Upper lobe of right lung (tissue), 1 donor: ENCODE results near the gene ZNF101. TPM values are rescaled to one million over a fixed set of nuclear protein-coding genes. Genes with fewer than 3 reads are reported as not detected.
"Not testable (repeated sequence)": the region's sequence is repeated elsewhere in the genome, so short reads cannot be mapped to it uniquely, and the experiment has no call there.

ENCODE experiments used
- ATAC-seq: fragments of 200-7000 bp; cut with Tn5 transposase; one replicate; pipeline ENCODE4 v1.9.1; 2020; ENCODE audit warnings: mild to moderate bottlenecking, moderate library complexity
- DNase-seq: peaks from one replicate; pipeline ENCODE4 v3.0.0-alpha.2; 2020
- H3K27ac ChIP-seq: fragments of 200-600 bp; one replicate; pipeline ENCODE4 v1.8.0; 2022
- H3K27me3 ChIP-seq: fragments of 200-600 bp; one replicate; pipeline ENCODE4 v1.8.0; 2022; ENCODE audit warnings: mild to moderate bottlenecking
- H3K36me3 ChIP-seq: fragments of 200-600 bp; one replicate; pipeline ENCODE4 v1.8.0; 2022
- H3K4me1 ChIP-seq: fragments of 200-600 bp; one replicate; pipeline ENCODE4 v1.8.0; 2022
- H3K4me3 ChIP-seq: fragments of 200-600 bp; one replicate; pipeline ENCODE4 v1.8.0; 2022; ENCODE audit warnings: mild to moderate bottlenecking
- H3K9me3 ChIP-seq: fragments of 200-600 bp; one replicate; pipeline ENCODE4 v1.8.0; 2022
- intact Hi-C: fragments of 100-400 bp; cut with DNase I; formaldehyde crosslinking; loops from one replicate; pipeline ENCODE4 v1.11.0; 2022
- total RNA-seq: library from RNA; stranded (reverse); fragmentation: NEBNext Ultra II Directional; extraction: Animal tissue kit (Norgen Biotek cat#: 25700); gene quantifications from one replicate; pipeline ENCODE4 v1.2.1, GENCODE V29; 2021
- TF ChIP-seq, protein P1 (sequence below): fragments of 200-600 bp; IDR thresholded peaks from one replicate; pipeline ENCODE4 v1.8.0; 2022; ENCODE audit warnings: antibody characterized with exemption
- donor health status: DM: no; HTN: yes; CAD: no; lungs with severe emphysema.

Gene ZNF101
- total RNA-seq, 1 donor from 2014 or later: 11.1 TPM

DNA sequence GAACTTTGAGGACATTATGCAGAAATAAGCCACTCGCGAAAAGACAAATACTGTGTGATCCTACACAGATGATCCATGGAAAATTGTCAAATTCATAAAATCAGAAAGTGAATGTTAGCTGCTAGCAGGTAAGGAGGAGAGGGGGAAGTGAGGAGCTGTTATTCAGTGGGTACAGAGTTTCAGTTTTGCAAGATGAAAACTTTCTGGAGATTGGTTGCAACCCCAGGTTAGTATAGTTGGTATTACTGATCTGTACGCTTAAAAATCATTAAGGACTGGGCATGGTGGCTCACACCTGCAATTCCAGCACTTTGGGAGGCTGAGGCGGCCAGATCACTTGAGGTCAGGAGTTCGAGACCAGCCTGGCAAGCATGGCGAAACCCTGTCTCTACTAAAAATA is 17.9 kb downstream of the ZNF101 start:
- no peaks in the 10 kb centered on the region for H3K4me1 ChIP-seq
- no peak overlapping the region for H3K27ac ChIP-seq
- DNase-seq: no peak
- intact Hi-C loops: no loop called here
- TF ChIP-seq, protein P1, sequence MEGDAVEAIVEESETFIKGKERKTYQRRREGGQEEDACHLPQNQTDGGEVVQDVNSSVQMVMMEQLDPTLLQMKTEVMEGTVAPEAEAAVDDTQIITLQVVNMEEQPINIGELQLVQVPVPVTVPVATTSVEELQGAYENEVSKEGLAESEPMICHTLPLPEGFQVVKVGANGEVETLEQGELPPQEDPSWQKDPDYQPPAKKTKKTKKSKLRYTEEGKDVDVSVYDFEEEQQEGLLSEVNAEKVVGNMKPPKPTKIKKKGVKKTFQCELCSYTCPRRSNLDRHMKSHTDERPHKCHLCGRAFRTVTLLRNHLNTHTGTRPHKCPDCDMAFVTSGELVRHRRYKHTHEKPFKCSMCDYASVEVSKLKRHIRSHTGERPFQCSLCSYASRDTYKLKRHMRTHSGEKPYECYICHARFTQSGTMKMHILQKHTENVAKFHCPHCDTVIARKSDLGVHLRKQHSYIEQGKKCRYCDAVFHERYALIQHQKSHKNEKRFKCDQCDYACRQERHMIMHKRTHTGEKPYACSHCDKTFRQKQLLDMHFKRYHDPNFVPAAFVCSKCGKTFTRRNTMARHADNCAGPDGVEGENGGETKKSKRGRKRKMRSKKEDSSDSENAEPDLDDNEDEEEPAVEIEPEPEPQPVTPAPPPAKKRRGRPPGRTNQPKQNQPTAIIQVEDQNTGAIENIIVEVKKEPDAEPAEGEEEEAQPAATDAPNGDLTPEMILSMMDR: no peak
- no peaks in the 10 kb centered on the region for H3K36me3 ChIP-seq
- peaks cover 14% of the 10 kb centered on the region for H3K9me3 ChIP-seq
- H3K4me3 ChIP-seq: no peak overlapping the region
- H3K27me3 ChIP-seq: no peaks in the 10 kb centered on the region
- no peak for ATAC-seq

DNA sequence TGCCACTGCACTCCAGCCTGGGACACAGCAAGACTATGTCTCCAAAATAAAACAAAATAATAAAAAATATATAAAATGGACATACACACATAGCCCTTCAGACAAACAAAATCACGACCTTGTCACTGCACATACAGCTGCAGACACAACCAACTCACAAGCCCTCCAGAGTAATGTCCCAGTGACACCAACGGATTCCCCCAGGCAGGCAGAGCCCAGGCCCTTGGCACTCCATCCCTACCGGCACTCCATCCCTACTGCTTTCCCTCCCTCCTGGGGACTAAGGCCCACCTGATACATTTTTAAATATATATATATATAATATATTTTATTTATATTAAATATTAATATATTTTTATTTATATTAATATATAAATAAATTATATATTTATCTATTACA is 18.5 kb downstream of the ZNF101 start:
- Histone ChIP-seq H3K27ac (no peak overlapping the region), H3K27me3 (no peaks in the 10 kb centered on the region), H3K36me3 (no peaks in the 10 kb centered on the region), H3K4me1 (no peaks in the 10 kb centered on the region), H3K4me3 (no peak overlapping the region), H3K9me3 (peaks cover 14% of the 10 kb centered on the region)
- no peak for DNase-seq
- TF ChIP-seq, protein P1: no peak
- intact Hi-C loops: no loop called here
- no peak for ATAC-seq

DNA sequence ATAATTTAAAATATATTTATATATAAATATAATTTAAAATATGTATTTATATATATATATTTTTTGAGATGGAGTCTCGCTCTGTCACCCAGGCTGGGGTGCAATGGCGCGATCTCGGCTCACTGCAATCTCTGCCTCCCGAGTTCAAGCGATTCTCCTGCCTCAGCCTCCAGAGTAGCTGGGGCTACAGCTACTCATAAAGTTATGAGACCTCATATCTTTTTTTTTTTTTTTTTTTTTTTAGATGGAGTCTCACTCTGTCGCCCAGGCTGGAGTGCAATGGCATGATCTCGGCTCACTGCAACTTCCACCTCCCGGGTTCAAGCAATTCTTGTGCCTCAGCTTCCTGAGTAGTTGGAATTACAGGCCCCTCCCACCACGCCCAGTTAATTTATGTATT is 20.4 kb downstream of the ZNF101 start:
- ATAC-seq, H3K4me3 ChIP-seq, intact Hi-C loops, H3K4me1 ChIP-seq, H3K27ac ChIP-seq, DNase-seq, H3K27me3 ChIP-seq, H3K36me3 ChIP-seq: not testable (repeated sequence)
- peaks cover 14% of the 10 kb centered on the region for H3K9me3 ChIP-seq

DNA sequence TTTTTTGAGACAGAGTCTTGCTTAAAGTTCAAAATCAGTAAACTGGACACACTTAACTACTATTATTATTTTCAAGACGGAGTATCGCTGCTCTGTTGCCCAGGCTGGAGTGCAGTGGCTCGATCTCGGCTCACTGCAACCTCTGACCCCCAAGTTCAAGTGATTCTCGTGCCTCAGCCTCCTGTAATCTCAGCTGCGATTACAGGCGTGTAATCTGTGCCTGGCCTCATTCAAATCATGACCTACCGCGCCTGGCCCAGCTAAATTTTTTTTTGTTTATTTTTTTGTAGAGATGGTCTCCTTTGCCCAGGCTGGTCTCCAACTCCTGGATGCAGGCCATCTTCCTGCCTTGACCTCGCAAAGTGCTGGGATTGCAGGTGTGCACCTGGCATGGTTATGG is 23.0 kb downstream of the ZNF101 start:
- intact Hi-C loops: no loop called here

DNA sequence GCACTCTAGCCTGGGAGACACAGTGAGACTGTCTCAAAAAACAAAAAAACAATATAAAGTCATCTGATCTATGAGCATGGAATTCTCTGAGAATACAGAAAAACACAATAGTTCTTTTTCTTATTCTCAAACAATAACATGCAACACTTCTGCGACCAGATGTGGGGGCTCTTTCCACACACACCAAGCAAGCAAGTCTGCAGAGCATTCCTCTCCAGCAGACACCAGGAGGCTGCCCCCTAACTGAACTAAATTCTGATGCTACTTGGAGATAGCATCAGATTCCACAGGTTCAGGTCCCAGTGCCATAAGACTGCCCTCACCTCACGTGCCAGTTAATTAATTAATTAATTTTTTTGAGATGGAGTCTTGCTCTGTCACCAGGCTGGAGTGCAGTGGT is 27.7 kb downstream of the ZNF101 start:
- peaks cover 17% of the 10 kb centered on the region for H3K9me3 ChIP-seq
- no peak for ATAC-seq
- no peaks in the 10 kb centered on the region for H3K27me3 ChIP-seq
- no peaks in the 10 kb centered on the region for H3K4me1 ChIP-seq
- TF ChIP-seq, protein P1: no peak
- H3K4me3 ChIP-seq: no peak overlapping the region
- no peak overlapping the region for H3K27ac ChIP-seq
- intact Hi-C loops: no loop called here
- no peak for DNase-seq
- no peaks in the 10 kb centered on the region for H3K36me3 ChIP-seq

More for the DNA sequence above, 23.0 kb downstream of the ZNF101 start:
- Histone ChIP-seq H3K27me3 (no peaks in the 10 kb centered on the region), H3K27ac (no peak overlapping the region), H3K4me3 (no peak overlapping the region), H3K4me1 (no peaks in the 10 kb centered on the region), H3K9me3 (no peaks in the 10 kb centered on the region), H3K36me3 (no peaks in the 10 kb centered on the region)
- no peak for ATAC-seq
- TF ChIP-seq, protein P1: no peak
- DNase-seq: no peak

DNA sequence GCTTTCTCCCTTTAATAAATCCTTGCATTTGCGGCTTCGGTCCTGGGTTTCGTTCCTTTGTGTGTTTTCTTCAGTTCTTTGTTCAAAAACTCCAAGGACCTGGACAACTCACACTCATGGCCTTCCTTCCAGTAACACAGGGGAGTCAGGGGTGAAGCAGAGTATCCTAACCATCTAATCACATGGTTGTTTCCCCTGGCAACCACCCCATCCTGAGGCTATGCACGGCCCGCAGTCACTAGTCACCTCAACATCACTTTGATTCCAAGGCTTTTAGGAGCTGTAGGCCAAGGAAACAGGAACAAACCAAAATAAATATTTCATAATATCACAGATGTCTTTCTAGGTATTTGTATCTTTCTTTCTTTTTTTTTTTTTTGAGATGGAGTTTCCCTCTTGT is 28.9 kb downstream of the ZNF101 start:
- no peaks in the 10 kb centered on the region for H3K36me3 ChIP-seq
- DNase-seq: no peak
- no peak overlapping the region for H3K4me3 ChIP-seq
- TF ChIP-seq, protein P1: no peak
- intact Hi-C loops: no loop called here
- no peak for ATAC-seq
- H3K9me3 ChIP-seq: peaks cover 24% of the 10 kb centered on the region
- no peaks in the 10 kb centered on the region for H3K4me1 ChIP-seq
- no peaks in the 10 kb centered on the region for H3K27me3 ChIP-seq
- H3K27ac ChIP-seq: no peak overlapping the region

DNA sequence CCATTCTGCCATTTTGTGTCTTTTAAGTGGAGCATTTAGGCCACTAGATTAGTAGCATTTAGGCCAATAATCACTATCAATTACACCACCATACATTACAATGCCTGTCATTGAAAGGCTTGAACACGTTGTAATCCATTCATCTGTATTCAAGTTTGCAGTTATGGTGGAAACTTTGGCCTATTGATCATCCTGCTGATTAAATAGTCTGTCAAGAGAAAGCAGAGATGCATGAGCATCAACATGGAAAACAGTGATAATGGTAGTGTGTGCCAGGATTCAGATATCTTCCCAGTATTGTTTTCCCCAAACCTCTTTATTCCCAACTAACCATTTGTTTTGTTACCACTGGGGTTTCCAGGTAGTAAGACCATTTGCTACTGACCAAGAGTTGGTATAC is 31.9 kb downstream of the ZNF101 start:
- intact Hi-C loops, H3K27me3 ChIP-seq, H3K27ac ChIP-seq, DNase-seq, ATAC-seq, H3K4me1 ChIP-seq, H3K4me3 ChIP-seq, H3K36me3 ChIP-seq: not testable (repeated sequence)
- peaks cover 40% of the 10 kb centered on the region for H3K9me3 ChIP-seq
